GM19351 (cell line): ENCODE results near the gene PATE2.

Experiments used
- ATAC-seq: cut with Tn5 transposase; IDR thresholded peaks from one replicate; pipeline ENCODE4 v1.9.1; 2021; ENCODE audit warnings: mild to moderate bottlenecking, moderate library complexity; ENCODE audit not compliant: unreplicated experiment

The PATE2 gene

DNA sequence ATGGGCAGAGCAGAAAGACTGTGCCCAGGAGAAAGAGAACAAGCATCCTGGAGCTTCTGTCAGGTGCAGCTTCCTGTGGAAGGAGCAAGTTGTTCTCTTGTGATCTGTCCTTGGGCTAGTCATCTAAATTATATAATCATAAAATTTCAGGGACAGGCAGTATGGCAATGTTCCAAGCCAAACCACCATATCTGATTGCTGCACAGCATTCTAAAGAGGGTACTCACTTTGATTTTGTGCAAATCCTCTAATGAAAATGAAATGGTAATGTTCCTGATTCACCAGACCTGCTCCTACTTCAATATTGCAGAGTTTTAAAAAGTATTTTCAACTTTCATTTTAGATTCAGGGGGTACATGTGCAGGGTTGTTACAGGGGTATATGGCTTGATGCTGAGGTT is at the start of gene PATE2:
Gene PATE2, minus strand, starts transcription at position 101 of the 400 bp plus-strand sequence. Its CDS starts 55 bp downstream, at position 46.
- ATAC-seq = no peak

DNA sequence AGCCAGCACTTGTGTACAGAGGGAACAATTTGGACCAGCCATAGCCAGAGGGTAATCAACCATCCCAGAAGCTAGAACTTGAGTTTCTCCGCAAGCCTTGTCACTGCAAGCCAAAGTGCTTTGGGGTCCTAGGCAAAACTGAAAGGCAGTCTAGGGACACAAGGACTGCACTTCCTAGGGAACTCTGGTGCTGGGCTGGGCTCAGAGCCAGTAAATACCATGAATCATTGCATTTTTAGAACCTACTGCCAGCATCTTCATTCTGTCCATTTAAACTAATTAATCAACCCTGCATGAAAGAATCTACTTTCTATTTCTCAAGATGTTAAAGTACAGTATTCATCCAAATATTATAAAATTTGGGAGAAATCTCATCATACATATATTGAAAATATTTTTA is 29.3 kb upstream of the PATE2 start:
- no peak for ATAC-seq

DNA sequence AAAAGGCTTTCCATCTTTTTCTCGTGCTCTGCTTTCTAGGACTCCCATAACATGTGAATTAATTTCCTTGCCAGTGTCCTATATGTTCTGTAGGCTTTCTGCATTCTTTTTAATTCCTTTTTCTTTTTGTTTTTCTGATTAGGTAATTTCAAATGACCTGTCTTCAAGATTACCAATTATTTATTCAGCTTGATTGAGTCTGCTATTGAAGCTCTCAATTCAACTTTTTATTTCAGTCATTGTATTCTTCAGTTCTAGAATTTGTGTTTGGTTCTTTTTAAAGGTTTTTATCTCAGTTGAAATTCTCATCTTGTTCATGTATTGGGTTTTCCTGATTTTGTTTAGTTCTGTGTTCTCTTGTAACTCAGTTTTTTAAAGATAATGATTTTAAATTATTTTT is 23.8 kb upstream of the PATE2 start:
- no peak for ATAC-seq

- no peak for ATAC-seq
Measured at GRCh38 chr11:125799808-125800207, 21.2 kb upstream of the PATE2 start.

DNA sequence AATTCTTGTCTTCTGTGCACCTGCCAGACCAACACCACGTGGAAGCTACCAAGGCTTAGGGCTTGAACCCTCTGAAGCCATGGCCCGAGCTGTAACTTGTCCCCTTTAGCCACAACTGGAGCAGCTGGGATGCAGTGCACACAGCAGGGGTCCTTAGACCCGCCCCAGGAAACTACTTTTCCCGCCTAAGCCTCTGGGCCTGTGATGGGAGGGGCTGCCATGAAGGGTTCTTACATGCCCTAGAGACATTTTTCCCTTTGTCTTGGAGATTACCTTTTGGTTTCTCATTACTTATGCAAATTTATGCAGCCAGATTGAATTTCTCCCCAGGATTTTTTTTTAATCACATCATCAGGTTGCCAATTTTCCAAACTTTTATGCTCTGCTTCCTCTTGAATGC is 19.0 kb upstream of the PATE2 start:
- ATAC-seq = no peak

DNA sequence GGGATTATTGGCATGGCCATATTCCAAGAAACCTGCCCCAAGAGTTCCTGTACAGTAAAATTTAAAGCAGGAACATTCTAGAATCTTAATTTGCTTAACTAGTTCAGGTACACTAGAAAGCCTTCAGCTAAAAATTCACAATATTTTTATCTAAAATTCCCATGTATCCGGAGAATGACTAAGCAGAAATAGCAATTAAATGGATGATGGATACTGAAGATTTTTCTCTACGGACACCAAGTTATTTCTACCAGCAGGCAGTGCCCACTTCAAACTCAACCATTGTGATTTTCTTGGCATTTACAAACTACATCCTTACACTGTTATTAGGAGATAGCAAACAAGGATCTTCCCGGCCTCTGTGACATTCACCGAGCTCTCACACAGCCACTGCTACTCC is 12.2 kb upstream of the PATE2 start:
- ATAC-seq = no peak

- ATAC-seq = no peak
Measured at GRCh38 chr11:125787827-125788226, 9.2 kb upstream of the PATE2 start, which contains the start of gene PATE3. TSS of gene PATE3 (plus strand) at chr11:125788127. CDS start at chr11:125788152, 25 bp downstream.

GRCh38 chr11:125784678-125785077 is 6.0 kb upstream of the PATE2 start:
- ATAC-seq = no peak

DNA sequence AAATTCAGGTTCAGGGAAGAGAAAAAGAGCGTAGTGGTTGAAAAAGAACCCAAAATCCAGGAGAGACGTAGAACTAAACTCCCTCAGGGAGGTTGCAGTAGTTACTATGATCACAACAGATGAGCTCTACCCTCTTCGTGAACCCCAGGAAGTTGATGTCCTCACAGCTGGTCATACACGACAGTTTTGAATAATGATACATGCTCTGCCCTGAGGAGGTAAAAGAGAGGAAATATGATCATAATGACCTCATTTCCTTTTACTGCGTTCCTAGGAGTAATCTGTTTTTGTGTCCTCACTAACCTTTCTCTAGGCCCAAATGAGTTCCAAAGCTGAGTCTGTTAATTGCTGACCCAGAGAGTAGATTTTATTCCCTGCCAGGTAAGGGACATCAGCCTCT is 1.3 kb downstream of the PATE2 start:
- no peak for ATAC-seq

DNA sequence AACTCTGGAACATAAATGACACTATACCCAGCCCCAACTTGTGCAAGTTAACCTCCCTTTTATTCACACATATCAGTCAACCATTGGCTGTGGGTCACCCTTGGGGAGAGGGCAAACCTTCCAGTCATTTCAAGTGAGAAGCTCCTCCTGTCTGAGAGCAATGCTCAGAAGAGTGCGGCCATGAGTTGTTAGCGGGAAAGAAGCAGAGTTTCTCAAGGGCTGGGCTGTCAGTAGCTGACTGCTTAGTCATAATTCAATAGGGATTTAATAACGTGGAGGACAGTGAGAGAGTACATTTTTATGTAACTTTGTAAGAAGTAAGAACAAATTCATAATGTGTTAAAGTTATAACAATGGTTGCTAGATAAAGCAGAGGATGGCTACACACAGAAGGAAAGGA is 5.1 kb downstream of the PATE2 start:
- no peak for ATAC-seq

DNA sequence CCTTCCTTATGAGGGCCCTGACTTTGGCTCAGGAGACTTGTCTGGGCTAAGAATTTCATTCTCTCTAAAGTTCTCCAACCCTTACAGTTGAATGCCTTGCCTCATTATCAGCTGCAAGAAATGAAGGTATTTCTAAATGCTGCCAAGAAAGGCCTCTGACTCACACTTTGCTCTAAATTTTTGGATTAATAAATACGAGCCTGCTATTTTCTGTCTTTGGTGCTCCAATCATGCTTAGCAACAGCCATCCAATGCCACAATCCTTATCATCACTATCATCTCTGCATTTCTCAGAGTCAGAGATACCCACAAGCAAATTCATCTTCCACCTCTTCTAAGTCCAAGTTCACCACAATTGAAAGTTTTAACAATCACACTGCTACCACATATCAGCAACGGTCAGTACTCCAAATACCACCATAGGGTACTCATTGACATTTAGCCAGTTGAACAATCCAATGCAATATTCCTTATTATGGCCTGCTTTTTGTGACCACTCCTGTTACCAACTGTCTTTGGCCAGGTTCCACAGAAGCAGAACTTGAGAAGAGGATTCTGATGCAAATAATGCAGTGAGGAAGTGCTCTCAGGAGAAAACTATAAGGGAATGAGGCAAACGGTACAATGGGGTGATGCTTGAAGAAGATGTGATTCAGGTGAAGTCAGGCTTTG is 5.7 kb downstream of the PATE2 start:
- no peak for ATAC-seq

GRCh38 chr11:125770583-125770982 is 8.0 kb downstream of the PATE2 start:
- ATAC-seq = no peak

DNA sequence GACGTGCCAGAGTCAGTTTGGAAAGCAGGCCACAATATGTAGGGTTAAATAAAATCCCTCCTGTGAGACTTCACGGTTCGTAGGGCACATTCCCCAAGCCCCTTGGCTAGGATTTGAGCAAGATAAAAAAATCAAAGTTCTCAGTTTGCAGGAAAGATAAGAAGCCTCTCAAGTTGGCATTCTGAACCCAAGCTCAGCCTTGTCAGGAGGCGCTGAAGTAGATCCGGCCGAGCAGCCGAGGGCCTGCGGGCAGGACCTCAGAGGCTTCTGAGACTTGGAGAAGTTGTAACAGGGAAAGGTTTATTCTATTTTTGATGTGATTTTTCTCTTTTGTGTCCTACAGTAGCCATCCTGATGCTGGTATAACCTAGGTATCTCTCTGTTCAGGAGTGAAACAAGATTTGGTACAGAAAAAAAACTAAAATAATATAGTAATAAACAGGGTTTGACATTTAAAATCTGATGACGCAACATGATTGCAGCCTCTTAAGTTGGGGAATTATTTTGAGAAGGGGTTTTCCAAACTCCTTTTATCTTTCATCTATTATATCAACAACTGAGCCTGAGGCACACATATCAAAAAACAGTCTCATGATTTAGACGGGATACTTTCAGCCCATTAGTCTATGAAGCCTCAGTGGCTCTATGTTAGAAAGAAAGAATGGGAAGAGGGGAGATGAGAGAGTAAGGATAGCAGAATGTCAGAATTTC is 10.1 kb downstream of the PATE2 start:
- ATAC-seq = no peak

GRCh38 chr11:125766251-125766650 is 12.4 kb downstream of the PATE2 start:
- no peak for ATAC-seq

- no peak for ATAC-seq
Measured at GRCh38 chr11:125763483-125763882, 15.1 kb downstream of the PATE2 start.

GRCh38 chr11:125762445-125762844 is 16.2 kb downstream of the PATE2 start:
- ATAC-seq = no peak

- ATAC-seq = no peak
Measured at GRCh38 chr11:125756050-125756449, 22.6 kb downstream of the PATE2 start.

- no peak for ATAC-seq
Measured at GRCh38 chr11:125750629-125751028, 28.0 kb downstream of the PATE2 start.

GRCh38 chr11:125745979-125746378 is 32.6 kb downstream of the PATE2 start, which contains the start of gene PATE1:
TSS of gene PATE1 (plus strand) at chr11:125746279. CDS start at chr11:125746305, 26 bp downstream.
- no peak for ATAC-seq

DNA sequence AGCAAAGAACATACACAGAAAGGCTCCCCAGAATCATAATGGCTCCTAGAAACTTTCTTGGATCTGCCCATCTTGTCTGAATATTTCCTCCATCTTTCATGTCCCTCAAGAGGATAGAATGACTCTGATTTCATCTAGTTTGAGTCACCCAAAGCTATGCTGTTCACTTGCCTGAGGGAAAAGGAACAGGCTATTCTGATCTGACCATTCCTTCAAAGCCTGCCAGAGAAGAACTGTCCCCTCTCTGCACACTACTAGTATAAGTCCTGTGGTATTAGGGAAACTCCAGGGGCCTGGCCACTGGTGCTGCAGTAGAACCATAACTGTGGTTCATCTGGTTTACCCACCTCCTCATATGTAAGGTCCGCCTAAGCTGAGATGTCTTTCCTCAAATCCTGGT is 34.9 kb downstream of the PATE2 start:
- no peak for ATAC-seq

GRCh38 chr11:125740617-125741016 is 38.0 kb downstream of the PATE2 start:
- ATAC-seq = no peak

DNA sequence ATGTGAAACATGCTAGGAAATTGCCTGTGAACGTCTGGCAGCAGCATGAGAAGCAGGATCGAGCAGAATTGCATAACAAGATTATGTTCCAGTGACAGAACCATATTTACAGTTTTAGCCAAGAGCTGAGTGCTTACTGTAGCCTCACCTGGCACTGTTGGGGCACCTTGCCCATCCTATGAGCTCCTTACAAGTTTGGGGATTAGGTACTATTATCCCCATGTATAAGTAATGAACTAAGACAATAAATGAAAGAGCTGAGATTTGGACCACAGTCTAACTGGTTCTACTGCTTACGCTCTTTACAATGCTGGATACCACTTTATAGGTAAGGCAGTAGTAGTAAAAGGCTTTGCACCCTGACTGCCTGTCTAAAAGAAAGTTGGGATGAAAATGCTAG is 49.7 kb downstream of the PATE2 start:
- no peak for ATAC-seq
